Fibroblast of pulmonary artery (primary cell): ENCODE measurements around the gene ABCA2.

Experiments used
- DNase-seq: peaks from one replicate; pipeline ENCODE4 v3.0.0-alpha.2; 2010; ENCODE audit warnings: low read depth
- H3K4me3 ChIP-seq: replicated peaks from 2 replicates; pipeline ENCODE4 v1.5.1; 2011; ENCODE audit warnings: low read depth, mild to moderate bottlenecking, control low read depth, low read length, moderate library complexity
- CTCF ChIP-seq: IDR thresholded peaks from 2 replicates; pipeline ENCODE4 v1.5.1; 2011; ENCODE audit warnings: mild to moderate bottlenecking, control low read depth, low read length, inconsistent platforms; ENCODE audit errors: missing control alignments

ABCA2 gene

DNA sequence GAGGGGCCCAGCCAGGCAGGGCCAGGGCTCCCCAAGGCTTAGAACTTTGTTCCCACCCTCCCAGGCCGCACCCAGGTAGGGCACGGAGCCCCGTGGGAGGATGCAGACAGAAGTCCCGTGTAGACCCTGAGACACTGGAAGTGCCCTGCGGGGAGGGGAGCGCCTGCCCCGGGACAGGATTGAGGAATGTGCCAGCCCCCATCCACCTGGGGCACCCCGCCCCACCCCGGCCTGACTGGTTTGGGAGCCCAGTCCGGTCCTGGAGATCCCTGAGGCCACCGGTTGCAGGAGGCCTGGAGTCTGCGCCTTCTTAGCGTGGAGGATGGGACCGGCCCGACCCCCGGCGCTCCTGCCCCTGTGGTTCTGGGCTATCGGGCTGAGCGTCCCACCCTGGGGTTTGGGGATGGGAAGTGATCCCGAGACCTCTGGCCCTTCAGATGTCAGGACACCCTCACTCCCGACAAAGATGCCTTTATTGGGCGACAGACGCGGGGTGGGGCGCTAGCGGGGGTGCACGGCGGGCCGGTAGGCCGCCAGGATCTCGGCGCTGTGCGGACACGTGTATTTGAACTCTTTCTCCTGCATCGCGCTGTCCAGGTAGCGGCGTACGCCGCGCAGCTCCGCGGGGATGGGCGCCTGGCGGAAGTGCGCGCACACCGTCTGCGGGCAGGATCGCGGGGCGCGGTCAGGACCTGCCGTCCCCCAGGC lies 33.7 kb downstream of the ABCA2 start:
- TF ChIP-seq CTCF: no peak
- H3K4me3 ChIP-seq: no peak overlapping the region
- DNase-seq: no peak

- peak overlapping the region; percentile 69 for H3K4me3 ChIP-seq
- no peak for TF ChIP-seq CTCF
- DNase-seq: no peak
Measured at GRCh38 chr9:136992819-136993369, 35.1 kb downstream of the ABCA2 start.

DNA sequence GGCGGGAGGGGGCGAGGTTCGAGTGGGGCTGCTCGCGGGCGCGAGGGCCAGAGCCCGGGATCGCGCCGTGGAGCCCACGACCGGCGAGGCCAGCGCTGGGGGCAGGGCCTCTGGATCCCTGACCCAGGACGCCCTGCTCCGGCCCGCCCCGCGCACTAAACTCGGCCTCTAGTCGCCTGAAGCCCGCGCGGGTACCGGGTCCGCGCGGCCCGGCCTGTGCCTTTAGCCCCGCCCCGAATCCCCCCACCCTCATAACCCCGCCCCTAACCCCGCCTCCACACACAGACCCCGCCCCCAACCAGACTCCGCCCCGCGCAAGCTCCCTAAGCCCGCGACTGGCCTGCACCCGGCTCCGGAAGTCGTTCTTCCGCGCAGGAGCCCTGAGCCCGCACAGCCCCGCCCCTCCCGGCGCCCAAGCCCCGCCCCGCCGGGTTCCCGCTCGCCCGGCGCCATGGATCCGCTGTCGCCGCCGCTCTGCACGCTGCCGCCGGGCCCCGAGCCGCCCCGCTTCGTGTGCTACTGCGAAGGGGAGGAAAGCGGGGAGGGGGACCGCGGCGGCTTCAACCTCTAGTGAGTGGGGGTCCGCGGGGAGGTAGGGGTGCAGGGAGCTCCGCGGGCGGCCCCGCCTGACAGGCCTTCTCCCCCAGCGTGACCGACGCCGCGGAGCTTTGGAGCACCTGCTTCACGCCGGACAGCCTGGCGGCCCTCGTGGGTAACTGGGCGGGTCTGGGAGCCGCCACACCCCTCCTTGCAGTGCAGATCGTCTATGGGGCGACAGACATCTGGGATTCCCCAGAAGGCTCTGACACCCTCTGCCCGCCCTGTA lies 35.8 kb downstream of the ABCA2 start, which contains the start of gene PAXX:
TSS of gene PAXX (plus strand) at position 430 of the 826 bp plus-strand sequence. CDS start at position 452, 22 bp downstream.
- DNase-seq: peak; percentile 88
- H3K4me3 ChIP-seq: peak within 1 kb of the TSS; percentile 69
- TF ChIP-seq CTCF: no peak

DNA sequence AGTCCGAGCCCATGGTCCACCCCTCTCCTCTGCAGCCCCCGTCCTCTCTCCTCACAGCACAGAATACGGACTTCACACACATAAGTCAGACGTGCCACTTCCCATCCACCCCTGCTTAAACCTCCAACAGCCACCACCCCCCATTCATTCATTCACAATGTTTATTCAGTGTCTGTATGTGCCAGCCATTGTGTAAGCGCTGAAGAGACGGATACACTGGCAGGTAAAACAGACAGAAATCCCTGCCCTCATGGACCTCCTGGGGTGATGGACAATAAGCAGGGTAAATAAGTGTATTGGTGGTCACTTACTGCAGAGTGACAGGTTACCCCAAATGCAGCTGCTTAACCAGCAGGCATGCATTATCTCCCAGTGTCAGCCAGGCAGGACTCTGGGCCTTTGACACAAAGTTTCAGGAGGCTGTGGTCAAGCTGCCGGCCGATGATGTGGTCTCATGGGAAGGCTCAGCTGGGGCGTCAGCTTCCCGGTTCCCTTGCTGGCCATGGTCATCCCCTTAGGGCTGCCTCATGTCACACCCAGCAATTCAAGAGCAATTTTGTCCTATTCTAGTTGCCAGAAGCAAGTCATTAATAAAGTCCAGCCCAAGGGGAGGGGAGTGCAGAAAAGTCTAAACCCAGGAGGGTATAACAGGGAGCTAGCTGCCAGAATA lies 37.7 kb downstream of the ABCA2 start:
- DNase-seq: no peak
- no peak for TF ChIP-seq CTCF
- H3K4me3 ChIP-seq: no peak overlapping the region

DNA sequence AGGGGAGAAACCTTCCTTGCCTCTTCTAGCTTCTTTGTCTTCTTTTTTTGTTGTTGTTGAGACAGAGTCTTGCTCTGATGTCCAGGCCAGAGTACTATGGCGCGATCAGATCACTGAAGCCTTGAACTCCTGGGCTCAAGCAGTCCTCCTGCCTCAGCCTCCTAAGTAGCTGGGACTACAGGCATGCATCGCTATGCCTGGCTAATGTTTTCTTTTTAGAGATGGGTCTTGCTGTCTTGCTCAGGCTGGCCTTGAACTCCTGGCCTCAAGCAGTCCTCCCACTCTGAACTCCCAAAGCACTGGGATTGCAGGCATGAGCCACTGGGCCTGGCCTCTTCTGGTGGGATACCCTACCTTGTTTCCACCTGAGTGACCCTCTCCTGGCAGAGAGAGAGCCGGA lies 39.2 kb downstream of the ABCA2 start:
- TF ChIP-seq CTCF: no peak
- no peak for DNase-seq

GRCh38 chr9:136985853-136986252 lies 42.2 kb downstream of the ABCA2 start:
- no peak for TF ChIP-seq CTCF
- no peak for DNase-seq
- H3K4me3 ChIP-seq: no peak overlapping the region

More for the DNA sequence above, 39.2 kb downstream of the ABCA2 start:
- no peak overlapping the region for H3K4me3 ChIP-seq
